ENCODE measurements around the gene RAB38.

The RAB38 gene

DNA sequence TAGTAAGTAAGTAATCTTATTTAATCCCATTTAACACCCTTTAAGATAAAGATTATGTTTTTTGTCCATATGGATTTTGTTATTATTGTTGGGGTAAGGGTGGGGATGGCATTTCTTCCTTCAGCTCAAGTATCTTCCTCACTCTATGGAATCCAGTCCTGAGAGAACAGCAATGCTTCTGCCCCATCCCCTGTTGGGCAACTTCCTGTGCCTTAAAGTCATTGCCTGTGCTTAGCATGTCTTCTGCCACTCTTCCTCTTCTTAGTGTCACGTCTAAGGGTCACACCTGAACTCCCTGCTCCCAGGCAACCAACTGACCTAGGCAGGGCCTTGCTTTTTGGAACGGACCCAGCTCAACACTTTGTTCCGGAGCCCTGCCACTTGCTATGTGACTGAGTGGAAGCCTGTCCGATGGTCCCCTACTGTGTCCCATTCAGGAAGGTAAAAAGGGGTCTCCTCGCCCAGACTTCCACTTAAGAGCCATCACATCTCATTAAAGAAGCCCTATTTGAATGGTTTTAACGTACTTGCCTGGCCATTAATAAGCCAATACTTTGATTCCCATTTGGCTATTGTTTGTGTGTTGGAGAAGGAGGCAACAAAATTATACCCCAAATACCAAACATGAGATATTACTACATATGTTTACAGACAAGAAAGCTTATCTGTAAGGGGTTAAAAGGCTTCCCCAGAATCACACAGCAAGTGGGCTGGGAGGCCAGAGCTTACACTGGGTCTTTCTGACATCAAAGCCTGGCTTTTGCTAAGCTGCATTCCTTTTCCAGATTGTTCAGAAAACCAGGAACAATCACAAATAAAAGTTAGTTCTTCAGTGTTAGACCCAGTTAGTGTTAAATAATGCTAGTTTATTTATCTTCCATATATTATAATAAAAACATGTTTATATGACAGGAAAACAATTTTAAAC, 59.2 kb downstream of the RAB38 start (continued):
- TF ChIP-seq, protein P1, sequence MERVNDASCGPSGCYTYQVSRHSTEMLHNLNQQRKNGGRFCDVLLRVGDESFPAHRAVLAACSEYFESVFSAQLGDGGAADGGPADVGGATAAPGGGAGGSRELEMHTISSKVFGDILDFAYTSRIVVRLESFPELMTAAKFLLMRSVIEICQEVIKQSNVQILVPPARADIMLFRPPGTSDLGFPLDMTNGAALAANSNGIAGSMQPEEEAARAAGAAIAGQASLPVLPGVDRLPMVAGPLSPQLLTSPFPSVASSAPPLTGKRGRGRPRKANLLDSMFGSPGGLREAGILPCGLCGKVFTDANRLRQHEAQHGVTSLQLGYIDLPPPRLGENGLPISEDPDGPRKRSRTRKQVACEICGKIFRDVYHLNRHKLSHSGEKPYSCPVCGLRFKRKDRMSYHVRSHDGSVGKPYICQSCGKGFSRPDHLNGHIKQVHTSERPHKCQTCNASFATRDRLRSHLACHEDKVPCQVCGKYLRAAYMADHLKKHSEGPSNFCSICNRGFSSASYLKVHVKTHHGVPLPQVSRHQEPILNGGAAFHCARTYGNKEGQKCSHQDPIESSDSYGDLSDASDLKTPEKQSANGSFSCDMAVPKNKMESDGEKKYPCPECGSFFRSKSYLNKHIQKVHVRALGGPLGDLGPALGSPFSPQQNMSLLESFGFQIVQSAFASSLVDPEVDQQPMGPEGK (tag by site-specific recombination; IDR thresholded peaks at IDR 0.05): no peak
- TF ChIP-seq ZNF16 (tag by site-specific recombination; IDR thresholded peaks at IDR 0.05; ENCODE audit: low read depth) (no peak), ZNF366 (tag by site-specific recombination; conservative IDR thresholded peaks at IDR 0.05) (no peak)

- ChIA-PET POLR2A (no interaction called here), CTCF (no interaction called here)
- no peak for TF ChIP-seq ZNF555 (tag by site-specific recombination; conservative IDR thresholded peaks at IDR 0.05)
- TF ChIP-seq ZNF132 (tag by site-specific recombination; IDR thresholded peaks at IDR 0.05; ENCODE audit: borderline replicate concordance): no peak
- TF ChIP-seq ZNF629 (tag by site-specific recombination; IDR thresholded peaks at IDR 0.05): no peak
- TF ChIP-seq MEIS1 (CRISPR knock-in tag; IDR thresholded peaks at IDR 0.05; ENCODE audit: borderline replicate concordance): no peak
- TF ChIP-seq, protein P2, sequence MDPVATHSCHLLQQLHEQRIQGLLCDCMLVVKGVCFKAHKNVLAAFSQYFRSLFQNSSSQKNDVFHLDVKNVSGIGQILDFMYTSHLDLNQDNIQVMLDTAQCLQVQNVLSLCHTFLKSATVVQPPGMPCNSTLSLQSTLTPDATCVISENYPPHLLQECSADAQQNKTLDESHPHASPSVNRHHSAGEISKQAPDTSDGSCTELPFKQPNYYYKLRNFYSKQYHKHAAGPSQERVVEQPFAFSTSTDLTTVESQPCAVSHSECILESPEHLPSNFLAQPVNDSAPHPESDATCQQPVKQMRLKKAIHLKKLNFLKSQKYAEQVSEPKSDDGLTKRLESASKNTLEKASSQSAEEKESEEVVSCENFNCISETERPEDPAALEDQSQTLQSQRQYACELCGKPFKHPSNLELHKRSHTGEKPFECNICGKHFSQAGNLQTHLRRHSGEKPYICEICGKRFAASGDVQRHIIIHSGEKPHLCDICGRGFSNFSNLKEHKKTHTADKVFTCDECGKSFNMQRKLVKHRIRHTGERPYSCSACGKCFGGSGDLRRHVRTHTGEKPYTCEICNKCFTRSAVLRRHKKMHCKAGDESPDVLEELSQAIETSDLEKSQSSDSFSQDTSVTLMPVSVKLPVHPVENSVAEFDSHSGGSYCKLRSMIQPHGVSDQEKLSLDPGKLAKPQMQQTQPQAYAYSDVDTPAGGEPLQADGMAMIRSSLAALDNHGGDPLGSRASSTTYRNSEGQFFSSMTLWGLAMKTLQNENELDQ (tag by site-specific recombination; IDR thresholded peaks at IDR 0.05; ENCODE audit: low read depth): no peak
- TF ChIP-seq ZNF114 (tag by site-specific recombination; IDR thresholded peaks at IDR 0.05): no peak
- TF ChIP-seq, protein P1 (tag by site-specific recombination; IDR thresholded peaks at IDR 0.05): no peak
- no peak for TF ChIP-seq ZBTB48 (tag by site-specific recombination; IDR thresholded peaks at IDR 0.05)
- no peak for TF ChIP-seq ZNF664 (tag by site-specific recombination; IDR thresholded peaks at IDR 0.05)
- TF ChIP-seq, protein P3, sequence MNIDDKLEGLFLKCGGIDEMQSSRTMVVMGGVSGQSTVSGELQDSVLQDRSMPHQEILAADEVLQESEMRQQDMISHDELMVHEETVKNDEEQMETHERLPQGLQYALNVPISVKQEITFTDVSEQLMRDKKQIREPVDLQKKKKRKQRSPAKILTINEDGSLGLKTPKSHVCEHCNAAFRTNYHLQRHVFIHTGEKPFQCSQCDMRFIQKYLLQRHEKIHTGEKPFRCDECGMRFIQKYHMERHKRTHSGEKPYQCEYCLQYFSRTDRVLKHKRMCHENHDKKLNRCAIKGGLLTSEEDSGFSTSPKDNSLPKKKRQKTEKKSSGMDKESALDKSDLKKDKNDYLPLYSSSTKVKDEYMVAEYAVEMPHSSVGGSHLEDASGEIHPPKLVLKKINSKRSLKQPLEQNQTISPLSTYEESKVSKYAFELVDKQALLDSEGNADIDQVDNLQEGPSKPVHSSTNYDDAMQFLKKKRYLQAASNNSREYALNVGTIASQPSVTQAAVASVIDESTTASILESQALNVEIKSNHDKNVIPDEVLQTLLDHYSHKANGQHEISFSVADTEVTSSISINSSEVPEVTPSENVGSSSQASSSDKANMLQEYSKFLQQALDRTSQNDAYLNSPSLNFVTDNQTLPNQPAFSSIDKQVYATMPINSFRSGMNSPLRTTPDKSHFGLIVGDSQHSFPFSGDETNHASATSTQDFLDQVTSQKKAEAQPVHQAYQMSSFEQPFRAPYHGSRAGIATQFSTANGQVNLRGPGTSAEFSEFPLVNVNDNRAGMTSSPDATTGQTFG (tag by site-specific recombination; IDR thresholded peaks at IDR 0.05; ENCODE audit: borderline replicate concordance): no peak
- TF ChIP-seq, protein P4, sequence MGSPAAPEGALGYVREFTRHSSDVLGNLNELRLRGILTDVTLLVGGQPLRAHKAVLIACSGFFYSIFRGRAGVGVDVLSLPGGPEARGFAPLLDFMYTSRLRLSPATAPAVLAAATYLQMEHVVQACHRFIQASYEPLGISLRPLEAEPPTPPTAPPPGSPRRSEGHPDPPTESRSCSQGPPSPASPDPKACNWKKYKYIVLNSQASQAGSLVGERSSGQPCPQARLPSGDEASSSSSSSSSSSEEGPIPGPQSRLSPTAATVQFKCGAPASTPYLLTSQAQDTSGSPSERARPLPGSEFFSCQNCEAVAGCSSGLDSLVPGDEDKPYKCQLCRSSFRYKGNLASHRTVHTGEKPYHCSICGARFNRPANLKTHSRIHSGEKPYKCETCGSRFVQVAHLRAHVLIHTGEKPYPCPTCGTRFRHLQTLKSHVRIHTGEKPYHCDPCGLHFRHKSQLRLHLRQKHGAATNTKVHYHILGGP (tag by site-specific recombination; IDR thresholded peaks at IDR 0.05): no peak
- Histone ChIP-seq H3K9me3 (ENCODE audit: control insufficient read depth, insufficient read depth, low read depth, low read length) (no peaks in the 10 kb centered on the region), H3K4me3 (ENCODE audit: low read depth, low read length) (no peak overlapping the region), H3K4me1 (ENCODE audit: control insufficient read depth, insufficient read depth, low read length) (no peaks in the 10 kb centered on the region), H3K27ac (ENCODE audit: extremely low read depth, low read depth, low read length) (no peak overlapping the region), H3K36me3 (ENCODE audit: control insufficient read depth in 2 of 2, insufficient read depth in 1 of 2, low read length in 2 of 2) (no peaks in the 10 kb centered on the region)
Observed at GRCh38 chr11:88114486-88115045, 60.7 kb downstream of the RAB38 start.

All from HEK293 (cell line).